KOPT-K1 (cell line): Measurements from ENCODE around the gene PKN2.

Experiments
- H3K27ac ChIP-seq: fragments of 200-600 bp; sonication (generic); 2 replicates; pipeline ENCODE4 v1.5.1; 2016; ENCODE audit warnings: antibody characterized with exemption, mild to moderate bottlenecking, low read depth, low read length; ENCODE audit not compliant: poor library complexity, severe bottlenecking
- H3K36me3 ChIP-seq: fragments of 200-600 bp; sonication (generic); 2 replicates; pipeline ENCODE4 v1.5.1; 2017; ENCODE audit warnings: antibody characterized with exemption, mild to moderate bottlenecking, low read length, moderate library complexity; ENCODE audit not compliant: insufficient read depth
- H3K9me3 ChIP-seq: fragments of 200-600 bp; sonication (generic); 2 replicates; pipeline ENCODE4 v1.5.1; 2017; ENCODE audit warnings: antibody characterized with exemption, low read length, mild to moderate bottlenecking; ENCODE audit not compliant: insufficient read depth, poor library complexity, severe bottlenecking

PKN2 gene

GRCh38 chr1:88683541-88684481 is at the start of gene PKN2:
PKN2 (plus strand) TSS chr1:88684273; CDS start chr1:88684581, 308 bp downstream.
- H3K9me3 ChIP-seq: no peaks in the 10 kb centered on the region
- peaks cover 17% of the 10 kb centered on the region for H3K36me3 ChIP-seq
- peak within 1 kb of the TSS; percentile 93 for H3K27ac ChIP-seq

GRCh38 chr1:88634538-88634937 is 49.5 kb upstream of the PKN2 start:
- H3K36me3 ChIP-seq: no peaks in the 10 kb centered on the region
- H3K27ac ChIP-seq: no peak overlapping the region
- peaks cover 34% of the 10 kb centered on the region for H3K9me3 ChIP-seq

GRCh38 chr1:88640060-88640459 is 44.0 kb upstream of the PKN2 start:
- H3K36me3 ChIP-seq: no peaks in the 10 kb centered on the region
- H3K9me3 ChIP-seq: peaks cover 19% of the 10 kb centered on the region
- no peak overlapping the region for H3K27ac ChIP-seq

GRCh38 chr1:88645886-88646285 is 38.2 kb upstream of the PKN2 start:
- Histone ChIP-seq H3K36me3 (no peaks in the 10 kb centered on the region), H3K27ac (no peak overlapping the region)

GRCh38 chr1:88646476-88647248 is 37.4 kb upstream of the PKN2 start:
- Histone ChIP-seq H3K9me3 (no peaks in the 10 kb centered on the region), H3K27ac (no peak overlapping the region)

More at GRCh38 chr1:88645886-88646285, 38.2 kb upstream of the PKN2 start:
- no peaks in the 10 kb centered on the region for H3K9me3 ChIP-seq

GRCh38 chr1:88647249-88647645 is 36.8 kb upstream of the PKN2 start:
- Histone ChIP-seq H3K27ac (no peak overlapping the region), H3K36me3 (no peaks in the 10 kb centered on the region), H3K9me3 (no peaks in the 10 kb centered on the region)

More at GRCh38 chr1:88646476-88647248, 37.4 kb upstream of the PKN2 start:
- no peaks in the 10 kb centered on the region for H3K36me3 ChIP-seq

GRCh38 chr1:88647749-88648415 is 36.2 kb upstream of the PKN2 start:
- Histone ChIP-seq H3K36me3 (no peaks in the 10 kb centered on the region), H3K9me3 (no peaks in the 10 kb centered on the region), H3K27ac (no peak overlapping the region)

- Histone ChIP-seq H3K36me3 (no peaks in the 10 kb centered on the region), H3K9me3 (no peaks in the 10 kb centered on the region), H3K27ac (no peak overlapping the region)
Measured at GRCh38 chr1:88648706-88649105, 35.4 kb upstream of the PKN2 start.

- no peaks in the 10 kb centered on the region for H3K9me3 ChIP-seq
- no peaks in the 10 kb centered on the region for H3K36me3 ChIP-seq
- no peak overlapping the region for H3K27ac ChIP-seq
Measured at GRCh38 chr1:88649932-88650331, 34.1 kb upstream of the PKN2 start.

GRCh38 chr1:88650676-88651418 is 33.2 kb upstream of the PKN2 start:
- Histone ChIP-seq H3K27ac (no peak overlapping the region), H3K36me3 (no peaks in the 10 kb centered on the region), H3K9me3 (no peaks in the 10 kb centered on the region)

GRCh38 chr1:88655140-88655539 is 28.9 kb upstream of the PKN2 start:
- H3K27ac ChIP-seq: no peak overlapping the region
- H3K36me3 ChIP-seq: no peaks in the 10 kb centered on the region
- H3K9me3 ChIP-seq: no peaks in the 10 kb centered on the region

GRCh38 chr1:88655685-88656299 is 28.3 kb upstream of the PKN2 start:
- Histone ChIP-seq H3K27ac (no peak overlapping the region), H3K9me3 (no peaks in the 10 kb centered on the region), H3K36me3 (no peaks in the 10 kb centered on the region)

GRCh38 chr1:88658419-88658818 is 25.7 kb upstream of the PKN2 start:
- no peaks in the 10 kb centered on the region for H3K9me3 ChIP-seq
- no peak overlapping the region for H3K27ac ChIP-seq
- no peaks in the 10 kb centered on the region for H3K36me3 ChIP-seq

- H3K27ac ChIP-seq: no peak overlapping the region
- no peaks in the 10 kb centered on the region for H3K36me3 ChIP-seq
- no peaks in the 10 kb centered on the region for H3K9me3 ChIP-seq
Measured at GRCh38 chr1:88659552-88659951, 24.5 kb upstream of the PKN2 start.
